Measurements from ENCODE around the gene FAM219B. TPM values are rescaled to one million over a fixed set of nuclear protein-coding genes. Genes with fewer than 3 reads are reported as not detected.

FAM219B gene
- total and polyA plus RNA-seq, 2 donors, result 52.0 to 62.3 TPM

DNA sequence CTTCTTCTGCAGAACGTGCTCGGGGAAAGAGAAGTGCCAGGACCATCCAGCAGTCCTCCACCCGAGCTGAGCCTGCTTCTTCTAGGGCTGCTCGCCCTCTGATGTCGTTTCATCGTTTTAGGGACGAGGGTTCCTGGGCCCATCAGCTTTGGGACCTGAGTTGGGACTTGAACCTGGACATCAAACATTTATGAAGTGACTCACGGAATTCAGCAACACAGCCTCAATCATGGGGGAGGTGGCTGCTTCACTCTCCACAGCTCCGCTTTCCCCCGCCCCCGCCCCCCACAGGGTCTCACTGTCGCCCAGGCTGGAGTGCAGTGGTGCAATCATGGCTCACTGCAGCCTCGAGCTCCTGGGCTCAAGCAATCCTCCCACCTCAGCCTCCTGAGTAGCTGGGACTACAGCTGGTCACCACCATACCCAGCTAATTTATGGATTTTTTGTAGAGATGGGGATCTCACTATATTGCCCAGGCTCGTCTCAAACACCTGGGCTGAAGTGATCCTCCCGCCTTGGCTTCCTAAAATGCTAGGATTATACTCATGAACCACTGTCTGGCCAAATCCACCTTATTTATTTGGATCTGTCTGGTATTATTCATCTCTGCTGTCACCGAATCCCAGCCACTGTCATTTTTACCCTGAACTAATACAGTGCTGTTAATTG lies 32.8 kb downstream of the FAM219B start:
- no peaks in the 10 kb centered on the region for H3K4me1 ChIP-seq (ENCODE audit: insufficient read depth)
- no peaks in the 10 kb centered on the region for H3K36me3 ChIP-seq (ENCODE audit: insufficient read depth)
- DNase-seq (ENCODE audit: extremely low spot score), result no peak
- 38% methylated on average over 16 of the region's 16 CpGs for WGBS
- H3K27ac ChIP-seq (ENCODE audit: low read depth), result no peak overlapping the region
- peak overlapping the region; percentile 56 for H3K4me3 ChIP-seq (ENCODE audit: low read depth, low read length)

DNA sequence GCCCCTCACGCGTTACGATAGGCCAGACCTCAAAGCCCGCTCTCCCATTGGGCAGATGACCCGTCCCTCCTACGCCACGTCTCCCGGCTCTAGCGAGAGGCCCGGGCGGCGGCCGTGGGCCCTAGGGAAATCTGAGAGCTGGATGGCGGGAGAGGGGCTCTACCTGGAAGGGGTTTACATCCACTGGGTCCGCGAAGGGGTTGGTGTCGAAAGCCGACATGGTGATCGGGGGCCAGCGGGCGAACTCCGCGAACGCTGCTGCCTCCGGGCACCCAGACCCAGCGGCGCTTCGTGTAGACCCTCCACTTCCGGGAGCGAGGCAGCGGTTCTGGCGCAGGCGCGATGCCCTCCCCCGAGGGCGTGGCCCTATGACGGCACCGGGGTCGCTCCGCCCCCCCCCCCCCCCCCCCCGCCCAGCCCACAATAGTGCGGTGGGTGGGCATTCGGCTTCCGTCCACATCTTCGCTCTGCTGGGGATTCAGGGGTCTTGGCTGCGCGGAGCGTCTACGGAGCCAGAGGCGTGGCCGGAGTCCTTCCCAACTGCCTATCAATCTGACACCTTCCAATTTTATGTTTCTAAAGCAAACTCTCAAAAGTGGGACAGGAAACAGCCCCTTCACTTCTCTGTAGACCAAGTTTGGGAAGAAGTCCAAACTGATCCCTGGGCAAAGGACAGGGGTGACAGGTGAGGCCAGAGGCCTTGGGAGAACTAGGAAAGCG lies 33.5 kb downstream of the FAM219B start, which contains the start of gene SCAMP2:
Gene SCAMP2 (minus strand): TSS at position 330 of the 720 bp plus-strand sequence. CDS start 110 bp downstream, at position 220.
- no peaks in the 10 kb centered on the region for H3K36me3 ChIP-seq (ENCODE audit: insufficient read depth)
- 1% methylated on average over 51 of the region's 52 CpGs for WGBS
- H3K27ac ChIP-seq (ENCODE audit: low read depth), result peak within 1 kb of the TSS; percentile 82
- peak; percentile 91 for DNase-seq (ENCODE audit: extremely low spot score)
- H3K4me3 ChIP-seq (ENCODE audit: low read depth, low read length), result peak within 1 kb of the TSS; percentile 56
- H3K4me1 ChIP-seq (ENCODE audit: insufficient read depth), result no peaks in the 10 kb centered on the region

DNA sequence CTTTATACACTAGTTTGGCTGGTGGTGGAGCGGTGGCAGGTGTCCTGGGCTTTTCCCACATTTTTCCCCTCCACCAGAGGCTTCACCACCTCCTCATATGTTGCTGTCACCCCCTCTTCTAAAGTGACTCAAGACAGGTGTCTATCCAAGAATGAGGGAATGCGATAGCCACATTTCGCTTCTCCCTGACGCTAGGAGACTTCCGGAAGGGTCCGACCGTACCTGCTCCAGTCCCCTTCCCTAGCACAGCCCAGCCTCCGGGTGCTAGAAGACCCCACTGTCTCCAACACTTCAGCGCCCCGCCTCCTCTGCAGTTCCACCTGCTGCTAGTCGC lies 34.0 kb downstream of the FAM219B start:
- under 1% methylated on average over 11 of the region's 11 CpGs for WGBS

DNA sequence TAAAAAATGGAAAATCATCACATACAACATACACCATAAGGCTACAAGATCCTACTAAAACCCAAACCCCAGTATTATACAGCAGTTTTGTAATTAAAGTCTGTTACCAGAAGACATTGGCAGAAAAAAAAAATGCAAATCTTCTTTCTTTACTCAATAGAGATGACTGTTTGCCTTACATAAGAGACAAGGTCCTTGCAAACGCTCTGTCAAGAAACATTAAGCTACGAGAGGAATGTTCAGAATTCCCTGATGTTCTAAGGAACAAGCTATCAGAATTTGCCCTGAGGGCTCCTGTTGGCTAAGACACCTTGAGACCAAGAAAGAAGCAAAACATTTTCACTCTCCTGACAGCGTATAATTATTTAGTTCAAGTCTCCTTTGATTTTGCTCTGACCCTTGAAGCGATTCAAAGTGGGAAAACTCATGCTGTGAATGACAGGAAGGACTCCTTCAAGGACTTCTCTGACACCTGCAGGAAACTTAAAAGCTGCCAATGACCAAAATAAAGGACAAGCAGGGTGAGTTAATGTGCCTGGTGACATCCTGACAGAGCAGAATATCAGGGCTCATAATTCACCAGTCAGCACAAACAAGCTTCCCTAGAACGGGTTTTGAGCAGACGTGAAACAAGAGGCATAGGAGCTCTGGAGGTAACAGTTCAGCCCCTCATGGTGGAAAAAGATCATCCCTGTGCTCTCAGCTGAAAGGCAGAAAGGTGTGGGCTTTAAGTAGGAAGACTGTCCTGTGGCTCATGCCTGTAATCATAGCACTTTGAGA lies 36.0 kb downstream of the FAM219B start:
- H3K4me3 ChIP-seq (ENCODE audit: low read depth, low read length), result no peak overlapping the region
- H3K4me1 ChIP-seq (ENCODE audit: insufficient read depth), result no peaks in the 10 kb centered on the region
- DNase-seq (ENCODE audit: extremely low spot score), result no peak
- H3K36me3 ChIP-seq (ENCODE audit: insufficient read depth), result no peaks in the 10 kb centered on the region
- no peak overlapping the region for H3K27ac ChIP-seq (ENCODE audit: low read depth)
- 46% methylated on average over 6 of the region's 6 CpGs for WGBS

More for the DNA sequence above, 34.0 kb downstream of the FAM219B start:
- Histone ChIP-seq H3K27ac (ENCODE audit: low read depth) (peak overlapping the region; percentile 82), H3K36me3 (ENCODE audit: insufficient read depth) (no peaks in the 10 kb centered on the region), H3K4me3 (ENCODE audit: low read depth, low read length) (peak overlapping the region; percentile 56), H3K4me1 (ENCODE audit: insufficient read depth) (no peaks in the 10 kb centered on the region)
- no peak for DNase-seq (ENCODE audit: extremely low spot score)

DNA sequence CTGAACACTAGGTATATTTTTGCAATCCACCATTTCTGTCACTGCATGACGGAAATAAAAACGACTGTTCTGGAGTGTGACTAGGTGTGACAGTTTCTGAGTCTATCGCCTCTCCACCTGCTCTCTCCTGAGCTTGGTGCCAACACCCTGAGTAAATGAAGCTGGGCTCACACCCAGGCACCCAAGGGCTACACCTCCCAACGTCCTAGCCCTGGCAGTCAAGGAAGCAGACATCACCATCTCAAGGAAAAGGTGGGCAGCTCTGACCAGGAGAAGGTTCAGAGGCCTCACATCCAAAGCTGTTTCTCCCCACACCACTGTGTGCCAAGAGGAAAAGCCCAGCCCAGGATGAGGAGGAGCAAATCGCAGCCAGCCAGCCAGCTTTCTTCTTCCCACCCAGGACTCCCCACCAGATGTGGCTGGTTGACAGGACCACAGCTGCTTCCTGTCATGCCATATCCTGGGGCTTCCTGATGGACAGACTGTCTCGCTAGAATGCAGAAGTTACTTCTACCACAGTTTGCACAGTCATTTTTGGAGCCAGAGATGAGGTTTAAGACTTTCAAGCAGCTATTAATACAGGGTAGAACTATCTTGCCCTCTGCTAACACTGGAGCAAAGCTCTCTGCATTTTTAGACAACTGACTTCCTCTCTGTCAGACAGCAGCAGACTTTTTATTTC lies 36.8 kb downstream of the FAM219B start:
- Histone ChIP-seq H3K36me3 (ENCODE audit: insufficient read depth) (no peaks in the 10 kb centered on the region), H3K4me3 (ENCODE audit: low read depth, low read length) (no peak overlapping the region), H3K27ac (ENCODE audit: low read depth) (no peak overlapping the region), H3K4me1 (ENCODE audit: insufficient read depth) (no peaks in the 10 kb centered on the region)
- 49% methylated on average over 6 of the region's 6 CpGs for WGBS
- no peak for DNase-seq (ENCODE audit: extremely low spot score)

DNA sequence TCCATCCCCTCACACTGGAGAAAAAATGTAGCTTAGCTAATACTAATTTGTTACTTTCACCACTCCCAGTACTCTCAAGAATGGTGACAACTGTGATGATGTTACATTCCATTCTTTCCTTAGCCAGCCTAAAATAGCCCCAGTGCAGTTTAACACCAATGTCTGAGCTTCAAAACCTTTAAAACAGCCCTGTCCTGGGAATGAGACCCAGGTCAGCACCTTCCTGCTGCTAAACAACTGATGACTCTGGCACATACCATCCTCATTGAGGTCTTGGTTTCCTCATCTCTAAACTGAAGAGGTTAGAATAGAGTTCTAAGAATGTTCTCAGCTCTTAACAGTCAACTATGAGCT lies 37.3 kb downstream of the FAM219B start:
- no peaks in the 10 kb centered on the region for H3K36me3 ChIP-seq (ENCODE audit: insufficient read depth)
- H3K4me1 ChIP-seq (ENCODE audit: insufficient read depth), result no peaks in the 10 kb centered on the region
- H3K4me3 ChIP-seq (ENCODE audit: low read depth, low read length), result no peak overlapping the region

DNA sequence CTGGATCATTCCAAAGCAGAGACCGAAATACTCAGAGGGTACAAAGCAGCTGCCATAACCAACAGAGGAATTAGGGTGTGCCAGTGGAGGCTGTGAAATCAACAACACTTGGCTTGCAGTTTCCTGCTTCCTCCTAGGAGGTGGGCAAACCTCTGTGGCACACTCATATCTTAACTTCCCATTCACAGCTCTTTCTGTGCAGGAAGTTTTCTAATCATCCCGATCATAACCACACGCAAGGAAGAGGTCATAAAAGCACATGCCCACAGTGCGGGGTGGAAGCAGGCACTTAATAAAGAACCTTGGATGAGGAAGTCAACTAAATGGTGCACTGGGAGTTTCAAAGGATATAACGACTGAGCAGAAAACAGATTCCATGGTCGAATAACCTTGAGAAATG lies 38.6 kb downstream of the FAM219B start:
- DNase-seq (ENCODE audit: extremely low spot score), result no peak
- no peaks in the 10 kb centered on the region for H3K36me3 ChIP-seq (ENCODE audit: insufficient read depth)
- peak overlapping the region; percentile 60 for H3K27ac ChIP-seq (ENCODE audit: low read depth)
- WGBS, result 68% methylated on average over 6 of the region's 6 CpGs
- H3K4me1 ChIP-seq (ENCODE audit: insufficient read depth), result no peaks in the 10 kb centered on the region
- no peak overlapping the region for H3K4me3 ChIP-seq (ENCODE audit: low read depth, low read length)

More for the DNA sequence above, 37.3 kb downstream of the FAM219B start:
- no peak for DNase-seq (ENCODE audit: extremely low spot score)
- H3K27ac ChIP-seq (ENCODE audit: low read depth), result no peak overlapping the region

DNA sequence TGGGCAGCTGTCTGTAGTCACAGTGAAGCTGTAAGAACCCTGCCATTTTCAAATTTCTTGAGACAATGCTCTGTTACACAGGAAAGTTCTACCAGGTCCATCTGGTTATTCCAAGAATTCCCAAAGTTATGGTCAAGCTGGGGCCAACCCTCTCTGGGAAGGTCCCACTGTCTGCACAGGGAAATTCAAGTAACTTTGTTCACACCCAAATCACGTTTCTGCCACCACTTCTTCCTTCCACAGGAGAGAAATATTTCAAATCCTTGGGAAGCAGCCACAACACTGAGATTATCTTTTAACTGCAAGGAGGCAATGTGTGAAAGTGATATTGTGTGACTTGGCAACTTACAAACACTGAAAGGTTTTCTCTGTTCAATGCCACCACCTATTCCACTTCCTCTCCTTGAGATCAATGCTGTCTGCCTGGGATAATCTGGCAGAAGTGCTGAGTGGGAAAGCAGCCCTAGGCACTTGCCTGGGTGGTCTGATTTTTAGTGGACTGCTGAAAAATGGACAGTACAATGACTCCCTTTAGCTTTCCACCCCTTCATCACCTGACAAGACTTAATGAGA lies 39.1 kb downstream of the FAM219B start:
- DNase-seq (ENCODE audit: extremely low spot score), result no peak
- H3K27ac ChIP-seq (ENCODE audit: low read depth), result peak overlapping the region; percentile 60
- H3K4me1 ChIP-seq (ENCODE audit: insufficient read depth), result no peaks in the 10 kb centered on the region
- no peaks in the 10 kb centered on the region for H3K36me3 ChIP-seq (ENCODE audit: insufficient read depth)
- H3K4me3 ChIP-seq (ENCODE audit: low read depth, low read length), result no peak overlapping the region
- 75% methylated on average over 1 of the region's 1 CpG for WGBS

DNA sequence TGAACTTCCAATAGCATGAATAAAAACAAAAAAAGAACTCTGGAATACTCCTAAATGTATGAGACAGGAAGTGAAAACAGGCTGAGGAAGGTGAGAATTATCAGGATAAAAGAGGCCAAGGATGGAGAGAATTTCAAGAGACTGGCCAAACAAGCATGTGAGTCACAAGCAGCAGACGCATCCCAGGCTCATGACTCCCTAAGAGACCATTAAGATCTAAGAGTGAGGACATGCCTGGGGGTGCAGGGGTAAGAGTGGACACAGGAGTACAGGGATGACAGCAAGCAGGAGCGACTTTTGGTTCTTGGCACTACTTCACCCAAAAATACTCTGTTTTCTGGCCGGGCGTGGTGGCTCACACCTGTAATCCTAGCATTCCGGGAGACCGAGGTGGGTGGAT lies 40.6 kb downstream of the FAM219B start:
- no peak overlapping the region for H3K4me3 ChIP-seq (ENCODE audit: low read depth, low read length)
- no peak overlapping the region for H3K27ac ChIP-seq (ENCODE audit: low read depth)
- no peaks in the 10 kb centered on the region for H3K36me3 ChIP-seq (ENCODE audit: insufficient read depth)
- 78% methylated on average over 6 of the region's 6 CpGs for WGBS
- no peaks in the 10 kb centered on the region for H3K4me1 ChIP-seq (ENCODE audit: insufficient read depth)
- no peak for DNase-seq (ENCODE audit: extremely low spot score)

DNA sequence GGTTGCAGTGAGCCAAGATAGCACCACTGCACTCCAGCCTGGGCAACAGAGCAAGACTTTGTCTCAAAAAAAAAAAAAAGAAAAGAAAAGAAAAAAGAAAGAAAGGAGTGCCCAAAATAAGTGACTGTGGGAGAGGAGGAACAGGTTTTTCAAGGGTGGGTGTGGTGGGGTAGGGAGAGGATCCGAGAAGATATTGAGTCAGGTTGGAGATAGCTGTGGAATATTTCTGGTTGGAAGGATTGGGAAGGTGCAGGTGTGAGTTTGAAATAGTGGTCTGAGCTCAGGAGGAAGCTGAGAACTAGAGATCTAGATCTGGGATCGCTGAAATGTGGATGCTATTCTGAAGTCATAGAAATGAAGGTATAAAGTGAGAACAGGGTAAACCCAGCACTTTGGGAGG lies 41.3 kb downstream of the FAM219B start:
- DNase-seq (ENCODE audit: extremely low spot score), result no peak
- Histone ChIP-seq H3K4me3 (ENCODE audit: low read depth, low read length) (no peak overlapping the region), H3K27ac (ENCODE audit: low read depth) (no peak overlapping the region), H3K4me1 (ENCODE audit: insufficient read depth) (no peaks in the 10 kb centered on the region), H3K36me3 (ENCODE audit: insufficient read depth) (no peaks in the 10 kb centered on the region)
- 83% methylated on average over 2 of the region's 2 CpGs for whole genome bisulfite sequencing

DNA sequence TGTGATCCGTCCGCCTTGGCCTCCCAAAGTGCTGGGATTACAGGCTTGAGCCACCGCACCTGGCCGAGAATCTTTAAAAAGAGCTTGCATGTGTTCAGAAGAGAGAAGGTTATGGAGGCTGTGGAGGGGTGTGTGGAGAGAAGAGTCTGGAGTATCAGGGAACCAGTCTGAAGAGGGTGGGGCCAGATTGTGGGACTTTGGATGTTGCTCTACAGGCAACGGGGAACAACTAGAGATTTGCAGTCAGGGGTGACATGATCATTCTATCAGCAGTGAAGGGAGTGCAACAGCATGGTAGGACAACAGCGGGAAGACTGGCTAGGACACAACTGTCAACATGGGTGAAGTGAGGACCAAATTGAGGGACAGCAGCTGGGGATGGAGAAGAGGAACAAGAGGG lies 42.4 kb downstream of the FAM219B start:
- H3K4me1 ChIP-seq (ENCODE audit: insufficient read depth), result no peaks in the 10 kb centered on the region
- no peak overlapping the region for H3K27ac ChIP-seq (ENCODE audit: low read depth)
- WGBS, result 87% methylated on average over 6 of the region's 6 CpGs

DNA sequence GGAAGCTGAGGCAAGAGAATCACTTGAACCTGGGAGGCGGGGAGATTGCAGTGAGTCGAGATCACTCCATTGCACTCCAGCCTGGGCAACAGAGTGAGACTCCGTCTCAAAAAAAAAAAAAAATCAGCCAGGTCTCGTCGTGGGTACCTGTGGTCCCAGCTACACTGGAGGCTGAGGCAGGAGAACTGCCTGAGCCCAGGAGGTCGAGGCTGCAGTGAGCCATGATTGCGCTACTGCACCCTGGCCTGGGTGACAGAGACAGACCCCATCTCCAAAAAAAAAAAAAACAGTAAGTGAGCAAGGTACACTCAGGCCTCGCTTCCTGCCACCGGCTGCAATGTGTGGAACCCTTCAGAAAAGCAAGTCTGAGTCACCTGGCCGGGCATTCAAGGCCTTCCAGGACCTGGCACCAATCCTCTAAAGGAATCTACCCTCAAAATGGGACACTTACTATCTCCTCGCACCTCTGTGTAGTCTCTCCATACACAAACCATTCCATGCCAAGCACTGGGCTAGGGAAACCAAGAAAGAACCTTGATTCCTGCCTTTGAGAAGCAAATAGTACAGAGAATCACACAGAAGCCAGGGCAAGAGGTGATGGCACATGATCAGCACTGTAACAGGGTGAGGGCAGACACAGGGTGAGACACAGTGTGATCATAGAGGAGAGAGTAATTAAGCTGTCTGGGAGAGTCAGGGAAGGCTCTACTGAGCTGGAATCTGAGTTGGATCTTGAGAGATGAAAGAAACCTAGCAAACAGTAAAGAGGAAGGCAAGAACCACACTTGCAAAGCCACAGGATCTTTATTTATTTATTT lies 43.2 kb downstream of the FAM219B start:
- Histone ChIP-seq H3K4me1 (ENCODE audit: insufficient read depth) (no peaks in the 10 kb centered on the region), H3K27ac (ENCODE audit: low read depth) (no peak overlapping the region), H3K4me3 (ENCODE audit: low read depth, low read length) (no peak overlapping the region), H3K36me3 (ENCODE audit: insufficient read depth) (no peaks in the 10 kb centered on the region)
- WGBS, result 84% methylated on average over 11 of the region's 11 CpGs
- no peak for DNase-seq (ENCODE audit: extremely low spot score)

More for the DNA sequence above, 42.4 kb downstream of the FAM219B start:
- no peak for DNase-seq (ENCODE audit: extremely low spot score)
- Histone ChIP-seq H3K4me3 (ENCODE audit: low read depth, low read length) (no peak overlapping the region), H3K36me3 (ENCODE audit: insufficient read depth) (no peaks in the 10 kb centered on the region)

Data from urinary bladder (tissue), 4 donors.